GM18907 (cell line): ENCODE results near the gene UBASH3A.

ENCODE experiments used
- ATAC-seq: cut with Tn5 transposase; IDR thresholded peaks from one replicate; pipeline ENCODE4 v1.9.1; 2021; ENCODE audit warnings: mild to moderate bottlenecking, moderate library complexity; ENCODE audit not compliant: unreplicated experiment

The UBASH3A gene

GRCh38 chr21:42403611-42404231, at the start of gene UBASH3A:
Gene UBASH3A (plus strand): TSS chr21:42403902. CDS start chr21:42403946, 44 bp downstream.
- ATAC-seq = no peak

GRCh38 chr21:42356046-42356445, 47.7 kb upstream of the UBASH3A start:
- ATAC-seq = no peak

GRCh38 chr21:42356650-42357049, 47.1 kb upstream of the UBASH3A start:
- ATAC-seq = no peak

GRCh38 chr21:42357307-42357706, 46.4 kb upstream of the UBASH3A start:
- ATAC-seq = no peak

- ATAC-seq = no peak
These were observed 45.4 kb upstream of the UBASH3A start for GRCh38 chr21:42358261-42358660.

GRCh38 chr21:42358937-42359336, 44.8 kb upstream of the UBASH3A start:
- ATAC-seq = no peak

GRCh38 chr21:42360317-42360716, 43.4 kb upstream of the UBASH3A start:
- no peak for ATAC-seq

- ATAC-seq = no peak
These were observed 42.4 kb upstream of the UBASH3A start for GRCh38 chr21:42361286-42361685.

- no peak for ATAC-seq
These were observed 41.5 kb upstream of the UBASH3A start for GRCh38 chr21:42362198-42362597.

- no peak for ATAC-seq
These were observed 41.0 kb upstream of the UBASH3A start for GRCh38 chr21:42362700-42363099.

- ATAC-seq = no peak
These were observed 40.4 kb upstream of the UBASH3A start for GRCh38 chr21:42363312-42363711.

GRCh38 chr21:42364304-42364865, 39.3 kb upstream of the UBASH3A start:
- no peak for ATAC-seq

GRCh38 chr21:42365770-42366169, 37.9 kb upstream of the UBASH3A start:
- no peak for ATAC-seq

- ATAC-seq = no peak
These were observed 37.3 kb upstream of the UBASH3A start, which contains the start of gene TFF1 for GRCh38 chr21:42366292-42367010. Gene TFF1 (minus strand): TSS chr21:42366535. CDS start chr21:42366495, 40 bp downstream.

- no peak for ATAC-seq
These were observed 36.1 kb upstream of the UBASH3A start for GRCh38 chr21:42367367-42368165.

- no peak for ATAC-seq
These were observed 33.9 kb upstream of the UBASH3A start for GRCh38 chr21:42369821-42370220.

GRCh38 chr21:42370894-42371654, 32.6 kb upstream of the UBASH3A start:
- no peak for ATAC-seq

- no peak for ATAC-seq
These were observed 30.4 kb upstream of the UBASH3A start for GRCh38 chr21:42373196-42373907.

- no peak for ATAC-seq
These were observed 29.7 kb upstream of the UBASH3A start for GRCh38 chr21:42373908-42374455.

- no peak for ATAC-seq
These were observed 29.2 kb upstream of the UBASH3A start for GRCh38 chr21:42374457-42374856.
